ENCODE data around the gene GRK2. TPM values are rescaled to one million over a fixed set of nuclear protein-coding genes. Genes with fewer than 3 reads are reported as not detected.

The GRK2 gene
- total RNA-seq, 1 donor from 2014 or later = 244 TPM

GRCh38 chr11:67278135-67278938 lies 12.1 kb downstream of the GRK2 start:
- peak overlapping the region; percentile 81 for H3K4me3 Mint-ChIP-seq
- H3K4me1 Mint-ChIP-seq = peaks cover 45% of the 10 kb centered on the region
- DNase-seq = peak; percentile 64
- intact Hi-C loops (cut with micrococcal nuclease) = loop anchor here (10.0 kb wide), 1 partner anchor 756 kb away; the partner anchor contains the start of genes NDUFS8 and TCIRG1
- peak overlapping the region; percentile 99 for H3K27ac Mint-ChIP-seq
- peaks cover 62% of the 10 kb centered on the region for H3K36me3 Mint-ChIP-seq (ENCODE audit: low read depth)
- H3K27me3 Mint-ChIP-seq = no peaks in the 10 kb centered on the region
- no peaks in the 10 kb centered on the region for H3K9me3 Mint-ChIP-seq

GRCh38 chr11:67278939-67279588 lies 12.8 kb downstream of the GRK2 start:
- peaks cover 66% of the 10 kb centered on the region for H3K36me3 Mint-ChIP-seq (ENCODE audit: low read depth)
- no peaks in the 10 kb centered on the region for H3K27me3 Mint-ChIP-seq
- peak overlapping the region; percentile 99 for H3K27ac Mint-ChIP-seq
- peaks cover 44% of the 10 kb centered on the region for H3K4me1 Mint-ChIP-seq
- H3K9me3 Mint-ChIP-seq = no peaks in the 10 kb centered on the region
- DNase-seq = no peak
- peak overlapping the region; percentile 81 for H3K4me3 Mint-ChIP-seq
- intact Hi-C loops (cut with micrococcal nuclease) = loop anchor here (10.0 kb wide), 1 partner anchor 756 kb away; the partner anchor contains the start of genes NDUFS8 and TCIRG1

GRCh38 chr11:67279589-67280340 lies 13.5 kb downstream of the GRK2 start:
- Mint-ChIP-seq H3K4me1 (peaks cover 42% of the 10 kb centered on the region), H3K27ac (peak overlapping the region; percentile 99), H3K4me3 (peak overlapping the region; percentile 81), H3K36me3 (ENCODE audit: low read depth) (peaks cover 64% of the 10 kb centered on the region), H3K27me3 (no peaks in the 10 kb centered on the region), H3K9me3 (no peaks in the 10 kb centered on the region)
- intact Hi-C loops (cut with micrococcal nuclease) = loop anchor here (10.0 kb wide), 1 partner anchor 755 kb away; the partner anchor contains the start of genes NDUFS8 and TCIRG1
- DNase-seq = no peak

- no peaks in the 10 kb centered on the region for H3K9me3 Mint-ChIP-seq
- peaks cover 66% of the 10 kb centered on the region for H3K36me3 Mint-ChIP-seq (ENCODE audit: low read depth)
- no peak for DNase-seq
- intact Hi-C loops (cut with micrococcal nuclease) = no loop called here
- H3K4me3 Mint-ChIP-seq = no peak overlapping the region
- H3K4me1 Mint-ChIP-seq = peaks cover 43% of the 10 kb centered on the region
- peak overlapping the region; percentile 99 for H3K27ac Mint-ChIP-seq
- H3K27me3 Mint-ChIP-seq = no peaks in the 10 kb centered on the region
Measured at GRCh38 chr11:67280341-67280787, 14.1 kb downstream of the GRK2 start.

- no peaks in the 10 kb centered on the region for H3K9me3 Mint-ChIP-seq
- no peaks in the 10 kb centered on the region for H3K27me3 Mint-ChIP-seq
- intact Hi-C loops (cut with micrococcal nuclease) = no loop called here
- H3K4me1 Mint-ChIP-seq = peaks cover 40% of the 10 kb centered on the region
- no peak overlapping the region for H3K4me3 Mint-ChIP-seq
- no peak overlapping the region for H3K27ac Mint-ChIP-seq
- peaks cover 62% of the 10 kb centered on the region for H3K36me3 Mint-ChIP-seq (ENCODE audit: low read depth)
- no peak for DNase-seq
Measured at GRCh38 chr11:67280788-67281551, 14.7 kb downstream of the GRK2 start.

GRCh38 chr11:67281552-67282150 lies 15.4 kb downstream of the GRK2 start:
- no peak overlapping the region for H3K4me3 Mint-ChIP-seq
- no peak for DNase-seq
- no peaks in the 10 kb centered on the region for H3K9me3 Mint-ChIP-seq
- intact Hi-C loops (cut with micrococcal nuclease) = no loop called here
- peaks cover 60% of the 10 kb centered on the region for H3K36me3 Mint-ChIP-seq (ENCODE audit: low read depth)
- H3K4me1 Mint-ChIP-seq = peaks cover 40% of the 10 kb centered on the region
- H3K27ac Mint-ChIP-seq = peak overlapping the region; percentile 15
- no peaks in the 10 kb centered on the region for H3K27me3 Mint-ChIP-seq

- no peaks in the 10 kb centered on the region for H3K9me3 Mint-ChIP-seq
- intact Hi-C loops (cut with micrococcal nuclease) = no loop called here
Measured at GRCh38 chr11:67282155-67282875, 16.0 kb downstream of the GRK2 start.

GRCh38 chr11:67282876-67283371 lies 16.7 kb downstream of the GRK2 start:
- H3K27ac Mint-ChIP-seq = peak overlapping the region; percentile 37

More at GRCh38 chr11:67282155-67282875, 16.0 kb downstream of the GRK2 start:
- no peak for DNase-seq
- Mint-ChIP-seq H3K4me1 (peaks cover 40% of the 10 kb centered on the region), H3K36me3 (ENCODE audit: low read depth) (peaks cover 66% of the 10 kb centered on the region), H3K27ac (peak overlapping the region; percentile 37), H3K4me3 (no peak overlapping the region), H3K27me3 (no peaks in the 10 kb centered on the region)

GRCh38 chr11:67283481-67283963 lies 17.2 kb downstream of the GRK2 start:
- no peak for DNase-seq
- peaks cover 38% of the 10 kb centered on the region for H3K4me1 Mint-ChIP-seq
- H3K27ac Mint-ChIP-seq = peak overlapping the region; percentile 79
- H3K9me3 Mint-ChIP-seq = no peaks in the 10 kb centered on the region
- no peak overlapping the region for H3K4me3 Mint-ChIP-seq
- no peaks in the 10 kb centered on the region for H3K27me3 Mint-ChIP-seq
- H3K36me3 Mint-ChIP-seq (ENCODE audit: low read depth) = peaks cover 68% of the 10 kb centered on the region
- intact Hi-C loops (cut with micrococcal nuclease) = no loop called here

More at GRCh38 chr11:67282876-67283371, 16.7 kb downstream of the GRK2 start:
- Mint-ChIP-seq H3K9me3 (no peaks in the 10 kb centered on the region), H3K36me3 (ENCODE audit: low read depth) (peaks cover 67% of the 10 kb centered on the region), H3K4me1 (peaks cover 40% of the 10 kb centered on the region), H3K27me3 (no peaks in the 10 kb centered on the region), H3K4me3 (no peak overlapping the region)
- no peak for DNase-seq
- intact Hi-C loops (cut with micrococcal nuclease) = no loop called here

GRCh38 chr11:67284811-67285540 lies 18.7 kb downstream of the GRK2 start:
- Mint-ChIP-seq H3K27ac (peak overlapping the region; percentile 60), H3K36me3 (ENCODE audit: low read depth) (peaks cover 61% of the 10 kb centered on the region), H3K27me3 (no peaks in the 10 kb centered on the region), H3K4me3 (no peak overlapping the region), H3K4me1 (peaks cover 33% of the 10 kb centered on the region), H3K9me3 (no peaks in the 10 kb centered on the region)
- intact Hi-C loops (cut with micrococcal nuclease) = no loop called here
- no peak for DNase-seq

- intact Hi-C loops (cut with micrococcal nuclease) = no loop called here
- Mint-ChIP-seq H3K4me1 (peaks cover 36% of the 10 kb centered on the region), H3K36me3 (ENCODE audit: low read depth) (peaks cover 56% of the 10 kb centered on the region), H3K27ac (peak overlapping the region; percentile 98), H3K4me3 (peak overlapping the region; percentile 85), H3K9me3 (no peaks in the 10 kb centered on the region), H3K27me3 (no peaks in the 10 kb centered on the region)
- no peak for DNase-seq
Measured at GRCh38 chr11:67285541-67286498, 19.5 kb downstream of the GRK2 start.

All from activated CD4-positive, alpha-beta T cell treated with anti-CD3 and anti-CD28 coated beads, Interleukin-2, amount 10 ng/mL, durations not matched to agents 24 days and 14 days (primary cell).